HG03354 (cell line): Measurements from ENCODE around the gene KCNRG.
"Not testable (repeated sequence)": the region's sequence is repeated elsewhere in the genome, so short reads cannot be mapped to it uniquely, and the experiment has no call there.

ENCODE experiments used
- ATAC-seq: cut with Tn5 transposase; IDR thresholded peaks from one replicate; pipeline ENCODE4 v1.9.1; 2021; ENCODE audit warnings: mild to moderate bottlenecking; ENCODE audit not compliant: unreplicated experiment, poor library complexity, severe bottlenecking

Gene KCNRG, protein sequence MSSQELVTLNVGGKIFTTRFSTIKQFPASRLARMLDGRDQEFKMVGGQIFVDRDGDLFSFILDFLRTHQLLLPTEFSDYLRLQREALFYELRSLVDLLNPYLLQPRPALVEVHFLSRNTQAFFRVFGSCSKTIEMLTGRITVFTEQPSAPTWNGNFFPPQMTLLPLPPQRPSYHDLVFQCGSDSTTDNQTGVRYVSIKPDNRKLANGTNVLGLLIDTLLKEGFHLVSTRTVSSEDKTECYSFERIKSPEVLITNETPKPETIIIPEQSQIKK

DNA sequence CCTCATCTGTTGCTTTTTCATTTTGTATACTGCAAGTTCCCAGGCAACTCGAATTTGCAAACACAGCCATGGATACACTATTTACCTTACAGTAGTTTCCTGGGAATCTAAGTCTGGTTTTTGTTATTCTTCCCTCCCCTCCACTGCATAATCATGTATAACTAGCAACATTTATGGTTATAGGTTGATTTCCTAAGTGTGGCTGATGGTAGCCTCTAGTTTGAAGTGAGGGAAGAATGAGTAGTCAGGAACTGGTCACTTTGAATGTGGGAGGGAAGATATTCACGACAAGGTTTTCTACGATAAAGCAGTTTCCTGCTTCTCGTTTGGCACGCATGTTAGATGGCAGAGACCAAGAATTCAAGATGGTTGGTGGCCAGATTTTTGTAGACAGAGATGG, at the start of gene KCNRG:
Gene KCNRG, plus strand, starts transcription at position 187 of the 400 bp plus-strand sequence. Its CDS starts 50 bp downstream, at position 237.
- ATAC-seq = no peak

DNA sequence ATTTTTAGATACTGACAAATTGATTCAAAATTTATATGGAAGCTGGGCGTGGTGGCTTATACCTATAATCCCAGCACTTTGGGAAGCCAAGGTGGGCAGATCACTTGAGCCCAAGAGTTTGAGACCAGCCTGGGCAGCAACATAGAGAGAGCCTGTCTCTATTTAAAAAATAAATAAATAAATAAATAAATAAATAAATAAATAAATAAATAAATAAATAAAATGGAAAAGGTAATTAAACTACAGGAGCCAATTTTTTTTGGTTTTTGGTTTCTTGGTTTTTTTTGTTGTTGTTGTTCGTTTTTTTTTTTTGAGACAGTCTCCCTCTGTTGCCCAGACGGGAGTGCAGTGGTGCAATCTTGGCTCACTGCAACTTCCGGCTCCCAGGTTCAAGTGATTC, 47.8 kb upstream of the KCNRG start:
- ATAC-seq = no peak

DNA sequence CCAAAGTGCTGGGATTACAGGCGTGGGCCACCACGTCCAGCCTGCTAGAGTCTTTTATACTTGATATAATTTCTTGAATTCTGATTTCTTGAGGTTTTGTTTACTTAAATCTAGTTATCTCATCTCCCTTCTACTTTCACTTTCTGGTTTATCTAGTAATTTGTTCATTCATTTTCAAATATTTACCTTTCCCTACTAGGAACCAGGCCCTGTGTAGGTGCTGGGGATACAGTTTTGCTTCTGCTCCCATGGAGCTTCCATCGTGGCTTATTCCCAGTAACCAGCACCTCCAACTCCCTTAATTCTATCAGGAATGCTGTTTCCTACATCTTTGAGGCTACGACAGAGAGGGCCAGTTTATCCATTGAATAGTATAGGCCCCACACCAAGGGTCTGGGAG, 42.5 kb upstream of the KCNRG start:
- no peak for ATAC-seq

DNA sequence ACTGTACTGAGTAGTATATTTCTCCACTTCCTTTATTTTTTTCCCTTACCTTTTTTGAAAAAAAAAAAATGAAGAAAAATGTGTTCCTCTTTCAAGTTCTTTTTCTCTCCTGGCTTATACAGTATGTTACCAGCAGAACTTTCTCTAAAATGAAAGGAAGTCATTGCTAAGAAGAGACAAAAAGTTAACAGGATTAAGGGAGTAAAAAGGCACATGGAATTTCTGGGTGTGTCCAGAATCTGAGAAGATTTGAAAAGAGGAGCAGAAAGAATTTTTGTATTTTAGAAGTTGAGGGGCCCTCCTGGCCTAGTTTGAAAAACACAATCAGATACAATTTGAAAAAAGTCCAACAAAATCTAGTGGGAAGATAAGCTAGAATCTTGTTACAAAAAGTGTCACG, 39.4 kb upstream of the KCNRG start:
- no peak for ATAC-seq

DNA sequence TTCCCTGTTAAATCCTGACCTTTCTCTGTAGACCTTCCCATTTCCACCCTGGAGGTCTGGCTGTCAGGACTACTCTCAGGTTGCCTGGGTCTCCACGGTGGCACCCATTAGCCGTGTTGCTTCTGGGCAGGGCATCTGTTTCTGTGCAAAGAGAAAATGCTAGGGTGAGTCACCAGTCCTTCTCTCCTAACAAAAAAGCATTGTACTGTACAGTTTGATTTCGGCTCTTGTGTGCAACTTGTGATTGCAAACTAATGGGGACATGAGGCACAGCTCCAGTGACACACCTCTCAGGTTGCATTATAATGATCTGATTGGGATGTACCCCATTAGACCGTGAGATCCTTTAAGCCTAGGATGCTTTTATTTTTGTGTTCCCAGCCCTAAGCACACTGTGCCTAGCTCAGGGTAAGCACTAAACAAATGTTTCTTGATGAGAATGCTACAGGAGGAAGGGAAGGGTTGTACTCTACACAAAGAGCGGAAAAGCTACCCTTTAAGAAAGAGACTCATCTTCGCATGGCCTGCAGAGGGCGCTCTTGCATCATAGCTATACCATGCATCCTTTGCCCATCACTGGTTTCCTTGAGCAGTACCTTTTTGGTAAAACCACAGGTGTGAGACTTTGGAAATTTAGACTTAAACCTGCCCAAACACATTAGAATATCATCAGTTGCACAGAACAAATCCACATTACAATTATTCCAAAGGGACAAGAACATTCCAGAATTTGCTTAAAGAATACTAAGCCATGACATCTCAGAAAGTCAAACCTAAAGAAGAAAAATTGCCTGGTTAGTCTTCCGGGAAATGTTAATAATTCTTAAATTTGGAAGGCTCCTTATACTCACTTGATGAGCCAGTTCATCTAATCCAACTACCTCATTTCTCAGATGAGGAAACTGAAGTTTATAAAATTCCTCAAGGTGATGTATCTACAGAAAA, 38.7 kb upstream of the KCNRG start:
- peak; percentile 78 for ATAC-seq

DNA sequence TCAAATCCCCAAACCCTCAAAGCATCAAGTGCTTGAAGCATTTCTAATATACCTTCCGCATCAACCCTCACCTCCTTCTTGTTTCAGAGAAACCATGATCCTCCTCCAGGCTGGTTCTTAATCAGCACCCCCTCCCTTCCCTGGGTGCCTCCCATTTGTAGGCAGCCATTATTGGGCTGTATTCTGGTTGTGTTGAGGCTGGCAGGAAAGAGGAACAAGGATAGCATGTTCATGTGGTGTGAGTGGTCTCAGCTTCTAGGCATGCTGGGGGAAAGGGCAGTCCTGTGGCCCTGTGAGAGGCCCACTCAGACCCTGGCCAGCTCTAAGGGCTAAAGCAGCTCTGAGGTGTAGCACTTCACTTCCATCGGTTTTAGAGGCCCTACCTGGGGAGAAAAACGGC, 37.3 kb upstream of the KCNRG start:
- ATAC-seq = no peak

DNA sequence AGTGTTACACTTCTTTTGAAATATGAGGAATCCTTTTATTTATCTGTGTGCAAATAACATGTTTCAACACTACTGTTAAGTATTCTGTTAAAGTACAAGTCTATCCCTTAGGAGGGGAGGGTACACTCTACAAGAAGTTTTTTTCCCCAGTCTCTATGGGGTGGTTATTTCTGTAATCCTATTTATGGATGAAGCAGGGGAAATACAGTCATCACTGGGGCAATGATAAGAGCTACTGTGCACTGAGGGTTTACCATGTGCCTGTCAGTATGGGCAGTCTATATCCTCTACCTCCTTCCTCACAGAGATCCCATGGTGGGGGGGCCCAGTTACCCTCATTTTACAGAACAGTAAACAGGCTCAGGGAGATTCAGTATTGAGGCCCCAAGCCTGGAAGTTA, 35.0 kb upstream of the KCNRG start:
- ATAC-seq = no peak

DNA sequence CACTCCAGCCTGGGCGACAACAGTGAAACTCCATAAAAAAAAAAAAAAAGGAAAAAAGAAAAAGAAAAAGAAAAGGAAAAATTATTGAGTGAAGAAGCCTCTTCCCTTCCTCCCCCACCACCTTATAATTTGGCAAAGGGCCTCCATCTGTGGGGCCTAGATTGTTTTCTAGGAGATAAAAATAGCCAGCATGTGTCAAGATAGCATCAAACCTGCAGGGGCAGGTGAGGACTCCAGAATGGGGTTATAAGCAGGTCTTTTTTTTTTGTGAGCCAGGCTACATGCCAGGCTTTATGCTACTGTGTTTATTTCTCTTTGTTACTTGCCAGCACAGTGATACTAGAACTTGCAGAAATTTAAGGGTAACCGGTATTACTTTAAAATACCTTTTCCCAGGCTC, 30.1 kb upstream of the KCNRG start:
- no peak for ATAC-seq

DNA sequence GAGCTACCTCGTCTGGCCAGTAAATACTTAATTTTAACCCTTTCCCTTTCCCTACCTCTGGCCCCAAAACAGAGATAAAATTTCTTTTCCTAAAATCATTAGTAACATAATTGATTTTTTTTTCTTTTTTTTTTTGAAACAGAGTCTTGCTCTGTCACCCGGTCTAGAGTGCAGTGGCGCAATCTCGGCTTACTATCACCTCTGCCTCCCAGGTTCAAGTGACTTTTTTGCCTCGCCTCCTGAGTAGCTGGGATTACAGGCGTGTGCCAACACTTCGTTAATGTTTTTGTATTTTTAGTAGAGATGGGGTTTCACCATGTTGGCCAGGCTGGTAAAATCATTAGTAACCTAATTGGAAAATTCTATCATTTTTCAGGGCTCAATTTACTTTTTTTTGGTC, 28.8 kb upstream of the KCNRG start:
- no peak for ATAC-seq

DNA sequence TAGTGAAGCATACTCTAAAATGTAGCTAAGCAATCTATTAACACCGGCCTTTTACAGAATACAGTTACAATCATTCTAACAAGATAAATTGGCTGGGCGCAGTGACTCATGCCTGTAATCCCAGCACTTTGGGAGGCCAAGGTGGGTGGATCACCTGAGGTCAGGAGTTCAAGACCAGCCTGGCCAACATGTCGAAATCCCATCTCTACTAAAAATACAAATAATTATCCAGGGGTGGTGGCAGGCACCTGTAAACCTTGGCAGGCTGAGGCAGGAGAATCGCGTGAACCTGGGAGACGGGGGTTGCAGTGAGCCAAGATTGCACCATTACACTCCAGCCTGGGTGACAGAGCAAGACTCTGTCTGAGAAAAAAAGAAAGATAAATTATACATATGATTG, 24.6 kb upstream of the KCNRG start:
- not testable (repeated sequence) for ATAC-seq

DNA sequence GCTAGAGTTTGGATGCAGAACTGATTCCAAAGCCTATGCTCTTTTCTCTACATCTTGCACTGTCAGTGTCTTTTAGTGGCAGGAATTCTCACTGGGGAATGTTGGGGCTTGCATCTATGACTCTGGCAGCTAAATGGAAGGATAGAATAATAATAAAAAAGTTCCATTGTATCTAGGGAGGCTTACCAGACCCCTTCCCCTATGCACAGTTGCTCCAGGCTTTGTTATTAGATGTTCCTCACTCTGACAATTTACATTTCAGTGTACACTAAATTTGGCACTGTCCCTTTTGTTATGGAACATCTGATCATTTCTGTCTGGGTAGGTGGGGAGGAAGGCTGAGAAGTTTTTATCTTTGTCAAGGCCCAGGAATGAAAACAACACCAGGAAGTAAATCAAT, 22.1 kb upstream of the KCNRG start:
- no peak for ATAC-seq

DNA sequence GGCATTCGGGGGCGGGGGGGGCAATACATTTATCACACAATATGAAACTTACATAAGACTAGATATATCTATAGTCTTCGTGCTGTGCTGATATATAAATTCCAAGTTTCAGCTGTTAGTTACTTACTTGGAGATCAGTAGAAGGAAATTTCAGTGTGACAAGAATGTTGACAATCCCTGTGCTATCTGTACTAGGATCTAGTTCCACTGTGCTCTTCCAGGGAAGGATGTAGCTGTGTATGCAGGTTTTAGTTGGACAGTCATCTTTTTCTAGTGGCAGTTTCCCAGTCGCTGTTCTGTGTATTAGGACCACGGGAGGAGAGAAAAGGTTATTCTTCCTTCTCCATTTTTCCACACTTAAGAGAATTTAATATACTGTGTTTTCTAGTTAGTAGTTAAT, 21.6 kb upstream of the KCNRG start:
- ATAC-seq = no peak

DNA sequence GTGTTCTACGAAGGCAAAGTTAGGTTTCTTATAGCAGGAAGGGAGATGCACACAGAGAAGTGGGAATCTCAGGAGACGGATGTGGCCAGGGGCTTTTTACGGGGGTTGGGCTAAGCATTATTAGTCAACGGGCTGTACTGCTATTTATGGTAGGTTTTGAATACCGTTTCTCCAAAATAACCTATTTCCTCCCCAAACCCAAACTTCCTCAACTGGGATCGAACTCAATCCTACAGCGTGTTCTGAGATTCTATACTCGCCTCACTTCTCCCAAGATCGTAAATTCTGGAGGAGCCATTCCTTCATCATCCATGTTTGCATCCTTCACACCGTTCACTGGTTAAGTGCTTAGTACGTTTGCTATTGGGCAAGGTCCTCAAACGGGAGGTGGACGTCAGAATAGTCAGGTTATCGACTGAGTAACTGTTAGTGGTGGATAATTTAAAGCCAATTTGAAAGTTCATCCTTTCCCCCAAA, 19.6 kb upstream of the KCNRG start:
- ATAC-seq = no peak

DNA sequence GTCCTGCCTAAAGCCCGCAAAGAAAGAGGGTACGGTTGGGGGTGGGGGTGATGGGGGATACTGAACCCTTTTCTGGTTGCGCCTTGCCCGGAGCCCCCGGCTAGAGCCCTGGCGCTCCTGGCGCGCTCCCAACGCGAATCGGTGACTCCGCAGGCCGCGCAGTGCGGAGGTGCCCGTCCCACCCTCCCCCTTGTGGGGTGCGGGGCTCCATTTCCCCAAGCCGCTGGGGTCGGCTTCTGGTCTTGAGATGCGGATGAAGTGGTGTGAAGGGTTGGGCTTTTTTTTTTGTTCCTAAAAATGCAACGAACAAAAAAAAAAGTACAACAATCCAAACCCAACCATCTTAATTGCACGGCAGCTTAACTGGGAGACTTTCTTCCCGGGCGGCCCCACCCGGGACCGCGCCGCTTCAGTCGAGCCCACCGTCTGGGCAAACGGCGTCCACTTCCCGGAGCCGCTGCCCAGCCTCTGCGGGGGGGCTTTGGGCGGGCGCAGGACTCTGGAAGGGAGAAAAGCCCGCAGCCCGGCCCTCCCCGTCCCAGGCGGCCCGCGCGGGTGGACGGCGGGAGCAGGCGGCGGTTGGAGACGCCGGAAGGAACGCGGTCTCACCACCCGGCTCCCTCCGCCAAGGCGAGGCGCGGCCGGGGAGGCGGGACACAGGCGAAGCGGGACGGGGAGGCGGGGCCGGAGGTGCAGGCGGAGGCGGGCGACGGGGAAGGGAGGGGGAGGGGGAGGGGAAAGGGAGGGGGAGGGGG, 18.9 kb upstream of the KCNRG start:
- peak; percentile 58 for ATAC-seq

DNA sequence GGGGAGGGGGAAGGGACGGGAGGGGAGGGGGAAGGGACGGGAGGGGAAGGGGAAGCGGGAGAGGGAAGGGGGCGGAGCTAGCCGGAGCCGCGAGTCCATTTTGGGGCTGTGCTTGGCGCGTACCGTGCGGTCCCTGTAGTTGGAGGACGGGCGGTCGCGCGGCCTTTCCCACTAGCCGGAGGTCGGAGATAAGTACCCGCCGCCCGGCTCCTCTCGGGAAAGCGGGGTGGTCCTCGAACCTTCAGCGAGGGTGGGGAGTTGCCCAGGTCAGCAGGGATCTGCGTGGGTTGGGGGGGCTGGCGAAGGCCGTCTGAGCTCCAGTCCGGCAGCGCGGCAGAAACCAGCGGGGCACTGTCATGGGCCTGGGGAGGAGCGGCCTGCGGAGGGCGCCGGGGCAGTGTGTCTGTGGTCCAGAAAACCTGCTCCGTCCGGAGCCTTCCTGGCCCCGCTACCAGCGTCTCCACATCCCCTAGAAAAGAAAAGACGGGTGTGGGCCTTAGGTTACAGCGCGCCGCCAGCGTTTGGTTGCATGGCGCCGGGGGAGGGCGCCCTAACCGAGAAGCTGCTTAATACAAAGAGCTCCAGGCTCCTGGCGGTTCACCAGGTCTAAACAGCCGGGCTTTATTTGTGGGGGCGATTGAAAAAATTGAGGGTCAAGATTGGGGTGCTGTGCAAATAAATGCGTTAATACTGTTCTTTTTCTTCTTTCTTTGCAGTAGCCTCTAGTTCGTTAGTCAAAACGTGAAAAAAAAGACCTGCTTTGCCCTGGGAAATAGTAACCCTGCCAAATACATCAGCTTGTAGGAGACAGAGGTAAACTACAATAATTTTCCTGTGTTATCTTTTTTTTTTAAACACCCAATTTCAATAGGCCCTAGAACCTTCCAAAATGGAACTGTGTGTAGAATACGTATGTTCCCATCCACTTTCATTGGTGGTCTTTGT, 18.0 kb upstream of the KCNRG start, which contains the start of gene TRIM13:
Gene TRIM13, plus strand, starts transcription at position 92 of the 945 bp plus-strand sequence. CDS start 14,899 bp downstream, outside the sequence.
- ATAC-seq = peak; percentile 77

DNA sequence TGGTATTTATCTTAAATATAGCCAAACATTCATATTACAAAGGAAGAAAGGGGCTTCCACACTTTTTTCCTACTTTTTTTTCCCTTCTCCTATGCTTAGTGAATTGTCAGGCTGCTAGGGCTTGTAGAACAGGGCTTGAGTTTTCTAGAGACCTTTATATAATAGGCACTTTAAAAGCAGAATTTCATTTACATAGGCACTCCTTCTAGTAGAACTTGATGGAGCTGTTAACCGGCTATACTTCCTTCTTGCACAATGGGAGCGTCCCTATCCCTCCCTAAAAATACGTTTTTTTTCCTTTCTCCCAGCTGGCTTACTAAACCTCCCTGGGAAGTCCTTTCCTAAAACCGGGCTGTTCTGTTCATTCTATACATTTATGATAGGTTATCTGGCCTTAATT, 17.3 kb upstream of the KCNRG start:
- no peak for ATAC-seq

DNA sequence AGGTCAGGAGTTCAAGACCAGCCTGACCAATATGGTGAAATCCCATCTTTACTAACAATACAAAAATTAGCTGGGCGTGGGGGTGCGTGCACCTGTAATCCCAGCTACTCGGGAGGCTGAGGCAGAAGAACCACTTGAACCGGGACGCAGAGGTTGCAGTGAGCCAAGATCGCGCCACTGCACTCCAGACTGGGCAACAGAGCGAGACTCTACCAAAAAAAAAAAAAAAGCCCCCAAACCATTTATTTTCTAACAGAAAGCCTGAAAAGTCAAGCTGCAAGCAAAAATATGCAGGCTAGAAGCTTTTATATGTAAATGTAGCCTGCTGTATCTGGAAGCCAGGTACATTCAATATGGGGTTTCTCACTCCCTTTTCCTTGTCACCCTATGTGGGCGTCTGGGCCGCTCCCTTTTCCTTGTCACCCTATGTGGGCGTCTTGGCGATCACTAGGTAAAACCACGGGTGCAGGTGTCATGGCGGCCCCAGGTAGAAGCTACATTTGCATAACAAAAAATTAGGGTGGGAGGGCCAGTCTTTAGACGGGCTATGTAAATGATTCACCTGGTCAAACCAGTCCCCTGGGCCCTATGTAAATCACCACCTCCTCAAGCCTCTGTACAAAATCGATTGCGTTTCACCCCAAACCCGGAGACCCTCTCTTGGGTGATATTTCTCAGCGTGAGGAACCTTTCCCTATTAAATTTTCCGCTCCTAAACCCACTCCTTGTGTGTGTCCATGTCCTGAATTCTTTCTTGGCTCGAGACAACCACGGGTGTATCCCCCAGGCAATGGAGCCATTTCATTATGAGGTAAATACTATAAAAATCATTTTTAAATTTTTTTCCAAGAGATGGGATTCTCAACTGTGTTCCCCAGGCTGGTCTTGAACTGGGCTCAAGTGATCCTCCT, 16.3 kb upstream of the KCNRG start:
- no peak for ATAC-seq

DNA sequence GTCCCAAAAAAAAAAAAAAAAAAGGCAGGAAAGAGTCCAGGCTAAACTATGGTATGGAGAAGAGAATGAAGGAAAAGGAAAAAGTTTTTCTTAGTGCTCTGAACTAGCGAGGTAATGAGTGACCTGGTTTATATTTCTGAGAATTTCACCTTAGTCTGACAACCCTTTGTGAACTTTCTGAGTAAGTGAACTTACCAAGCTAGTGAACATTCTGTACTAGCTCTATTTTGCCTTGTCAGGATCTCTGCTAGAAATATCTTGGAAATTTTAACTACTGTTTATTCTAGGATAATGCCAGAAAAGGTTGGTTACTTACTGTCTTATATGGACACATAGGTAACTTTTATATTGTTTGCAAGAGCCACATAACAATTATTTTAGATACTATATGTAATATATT, 14.0 kb upstream of the KCNRG start:
- ATAC-seq = no peak
